ENCODE results near the gene VPS9D1.
A peak's percentile ranks its signal among the peaks of the same experiment; 100 is the strongest.

The VPS9D1 gene

GRCh38 chr16:89732142-89732917 lies 11.6 kb upstream of the VPS9D1 start:
- DNase-seq = no peak

GRCh38 chr16:89730610-89731234 lies 10.0 kb upstream of the VPS9D1 start:
- no peak for DNase-seq

- DNase-seq = no peak
Measured at GRCh38 chr16:89729863-89730593, 9.3 kb upstream of the VPS9D1 start.

GRCh38 chr16:89729293-89729692 lies 8.6 kb upstream of the VPS9D1 start:
- DNase-seq = no peak

GRCh38 chr16:89727406-89728120 lies 6.9 kb upstream of the VPS9D1 start:
- DNase-seq = no peak

GRCh38 chr16:89723279-89724250 lies 2.9 kb upstream of the VPS9D1 start:
- DNase-seq = peak; percentile 86

- DNase-seq = peak; percentile 81
Measured at GRCh38 chr16:89722392-89723278, 1.9 kb upstream of the VPS9D1 start.

- peak; percentile 93 for DNase-seq
Measured at GRCh38 chr16:89721546-89722391, 1.1 kb upstream of the VPS9D1 start.

- DNase-seq = peak; percentile 21
Measured at GRCh38 chr16:89720551-89720812, 216 bp downstream of the VPS9D1 start.

GRCh38 chr16:89717688-89718505 lies 2.8 kb downstream of the VPS9D1 start:
- no peak for DNase-seq

- no peak for DNase-seq
Measured at GRCh38 chr16:89716916-89717687, 3.6 kb downstream of the VPS9D1 start.

GRCh38 chr16:89716493-89716892 lies 4.2 kb downstream of the VPS9D1 start:
- no peak for DNase-seq

GRCh38 chr16:89712274-89712781 lies 8.4 kb downstream of the VPS9D1 start:
- no peak for DNase-seq

- DNase-seq = peak; percentile 79
Measured at GRCh38 chr16:89711601-89712273, 9.0 kb downstream of the VPS9D1 start.

GRCh38 chr16:89710709-89711564 lies 9.8 kb downstream of the VPS9D1 start:
- DNase-seq = no peak

- DNase-seq = no peak
Measured at GRCh38 chr16:89709716-89710432, 10.8 kb downstream of the VPS9D1 start.

Measured in CD4-positive, alpha-beta T cell treated with Interleukin-6 for 4 hours (primary cell).